Islet of Langerhans (tissue), 1 donor: ENCODE measurements around the gene E4F1.

Source experiments
- FAIRE-seq: peaks from one replicate; lab custom pipeline; 2011; peaks lifted over from hg19 to GRCh38; lab: Jason Lieb, UNC

Gene E4F1

DNA sequence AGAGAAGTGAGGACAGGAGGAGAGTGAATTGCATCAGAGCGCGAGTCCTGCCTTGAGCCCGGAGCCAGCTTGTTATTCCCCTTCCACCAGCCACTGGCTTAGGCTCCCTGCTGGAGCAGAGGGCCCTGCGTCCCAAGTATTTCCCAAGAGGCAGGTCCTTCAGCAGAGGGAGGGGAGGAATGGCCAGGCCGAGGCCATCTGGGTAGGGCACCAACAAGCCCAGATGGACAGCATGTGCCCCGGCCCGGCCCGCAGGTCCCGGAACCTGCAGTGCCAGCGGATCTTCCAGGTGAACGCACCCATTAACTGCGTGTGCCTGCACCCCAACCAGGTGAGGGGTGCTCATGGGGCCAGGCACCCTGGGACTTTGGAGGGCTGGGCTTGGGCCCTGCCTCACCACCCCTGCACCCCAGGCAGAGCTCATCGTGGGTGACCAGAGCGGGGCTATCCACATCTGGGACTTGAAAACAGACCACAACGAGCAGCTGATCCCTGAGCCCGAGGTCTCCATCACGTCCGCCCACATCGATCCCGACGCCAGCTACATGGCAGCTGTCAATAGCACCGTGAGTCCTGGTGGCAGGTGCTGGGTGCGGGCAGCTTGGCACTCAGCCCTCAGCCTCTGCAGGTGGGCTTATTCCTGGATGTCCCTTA lies 16.5 kb upstream of the E4F1 start:
- FAIRE-seq: no peak

DNA sequence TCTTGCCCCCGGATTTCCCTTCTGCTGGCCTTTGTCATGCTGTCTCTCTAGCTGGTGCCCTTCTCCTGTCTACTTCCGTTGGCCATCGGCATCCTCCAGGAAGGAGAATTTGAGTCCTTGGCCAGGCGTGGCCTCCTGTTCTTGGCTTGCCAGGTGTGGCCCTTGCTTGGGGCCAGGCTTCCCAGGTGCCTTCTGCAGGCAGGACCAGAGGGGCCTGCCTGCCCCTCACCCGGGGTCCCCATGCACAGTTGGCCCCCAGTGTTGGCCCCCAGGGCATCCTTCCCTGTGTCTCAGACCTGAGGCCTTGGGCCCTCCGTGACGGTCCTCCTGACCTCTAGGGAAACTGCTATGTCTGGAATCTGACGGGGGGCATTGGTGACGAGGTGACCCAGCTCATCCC lies 15.5 kb upstream of the E4F1 start:
- FAIRE-seq: no peak

DNA sequence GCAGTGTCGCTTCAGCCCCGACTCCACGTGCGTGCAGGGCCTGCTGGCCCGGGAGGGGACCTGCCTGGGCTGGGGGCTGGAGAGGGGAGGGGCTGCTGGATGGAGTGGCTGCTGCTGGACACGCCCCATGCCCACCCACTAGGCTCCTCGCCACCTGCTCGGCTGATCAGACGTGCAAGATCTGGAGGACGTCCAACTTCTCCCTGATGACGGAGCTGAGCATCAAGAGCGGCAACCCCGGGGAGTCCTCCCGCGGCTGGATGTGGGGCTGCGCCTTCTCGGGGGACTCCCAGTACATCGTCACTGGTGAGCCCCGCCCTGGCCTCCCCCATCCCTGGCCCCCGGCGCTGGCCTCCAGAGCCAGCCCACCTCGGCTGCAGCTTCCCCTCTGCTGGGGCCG lies 15.1 kb upstream of the E4F1 start:
- no peak for FAIRE-seq

DNA sequence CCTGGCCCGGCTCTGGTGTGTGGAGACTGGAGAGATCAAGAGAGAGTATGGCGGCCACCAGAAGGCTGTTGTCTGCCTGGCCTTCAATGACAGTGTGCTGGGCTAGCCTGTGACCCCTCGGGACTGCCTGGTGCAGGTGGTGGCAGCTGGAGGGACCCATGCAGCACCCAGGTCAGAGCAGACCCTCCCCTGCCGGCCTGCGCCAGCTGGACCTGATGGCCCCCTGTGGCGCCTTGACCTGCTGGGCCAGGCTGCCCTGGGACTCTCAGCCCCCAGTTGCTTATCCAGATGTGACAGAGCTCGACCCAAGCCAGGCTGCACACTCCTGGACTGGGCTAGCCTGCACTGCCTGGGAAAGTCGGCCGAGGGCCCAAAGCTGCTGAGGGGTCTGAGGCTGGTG lies 14.6 kb upstream of the E4F1 start:
- FAIRE-seq: no peak

DNA sequence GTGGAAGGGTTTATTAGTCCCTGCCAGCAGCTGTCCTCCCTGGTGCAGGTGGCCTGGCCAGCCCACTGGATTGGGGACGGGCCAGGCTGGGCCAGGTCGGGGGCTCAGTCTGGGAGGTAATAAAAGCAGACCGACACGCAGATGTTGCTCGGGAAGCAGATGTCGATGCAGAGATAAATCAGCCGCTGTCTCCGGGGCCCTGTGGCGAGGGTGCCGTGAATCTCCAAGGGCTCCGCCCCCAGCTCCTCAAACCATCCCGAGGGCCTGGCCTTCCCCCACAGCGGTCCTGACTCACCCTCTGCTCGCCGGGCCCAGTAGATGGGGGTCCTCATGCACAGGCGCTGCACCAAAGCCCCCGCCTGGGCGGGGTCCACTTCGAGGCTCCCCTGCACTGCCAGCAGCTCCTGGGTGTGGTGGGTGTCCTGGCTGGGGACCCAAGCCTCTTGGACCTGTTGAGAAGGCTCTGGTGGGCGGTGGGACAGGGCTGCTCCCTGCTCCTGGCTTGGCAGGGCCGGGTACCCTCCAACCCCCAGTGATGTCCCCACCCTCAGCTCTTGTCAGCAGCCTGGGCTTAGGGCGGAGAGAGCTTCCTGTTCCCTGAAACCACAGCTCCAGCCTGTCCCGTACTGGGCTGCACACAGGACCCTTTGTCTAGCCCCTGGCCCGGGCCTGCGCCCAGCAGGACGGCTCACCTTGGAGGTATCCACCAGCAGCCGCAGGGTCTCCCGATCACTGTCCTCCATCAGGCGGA lies 14.0 kb upstream of the E4F1 start:
- FAIRE-seq: no peak

DNA sequence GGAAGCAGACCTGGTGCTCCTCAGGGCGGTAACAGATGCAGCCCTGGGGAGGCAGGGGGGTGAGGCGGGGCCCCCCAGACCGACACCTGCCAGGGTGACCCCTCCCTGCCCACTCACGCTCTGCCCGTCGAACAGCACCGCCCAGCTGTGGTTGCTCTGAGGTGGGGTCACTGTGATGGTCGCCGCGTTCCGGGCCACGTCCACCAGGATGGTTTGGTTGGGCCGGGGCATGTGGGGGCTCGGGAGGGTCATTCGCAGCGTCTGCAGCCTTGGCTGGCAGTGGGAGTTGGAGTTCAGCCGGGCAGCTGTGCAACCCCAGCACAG lies 13.4 kb upstream of the E4F1 start:
- FAIRE-seq: no peak

DNA sequence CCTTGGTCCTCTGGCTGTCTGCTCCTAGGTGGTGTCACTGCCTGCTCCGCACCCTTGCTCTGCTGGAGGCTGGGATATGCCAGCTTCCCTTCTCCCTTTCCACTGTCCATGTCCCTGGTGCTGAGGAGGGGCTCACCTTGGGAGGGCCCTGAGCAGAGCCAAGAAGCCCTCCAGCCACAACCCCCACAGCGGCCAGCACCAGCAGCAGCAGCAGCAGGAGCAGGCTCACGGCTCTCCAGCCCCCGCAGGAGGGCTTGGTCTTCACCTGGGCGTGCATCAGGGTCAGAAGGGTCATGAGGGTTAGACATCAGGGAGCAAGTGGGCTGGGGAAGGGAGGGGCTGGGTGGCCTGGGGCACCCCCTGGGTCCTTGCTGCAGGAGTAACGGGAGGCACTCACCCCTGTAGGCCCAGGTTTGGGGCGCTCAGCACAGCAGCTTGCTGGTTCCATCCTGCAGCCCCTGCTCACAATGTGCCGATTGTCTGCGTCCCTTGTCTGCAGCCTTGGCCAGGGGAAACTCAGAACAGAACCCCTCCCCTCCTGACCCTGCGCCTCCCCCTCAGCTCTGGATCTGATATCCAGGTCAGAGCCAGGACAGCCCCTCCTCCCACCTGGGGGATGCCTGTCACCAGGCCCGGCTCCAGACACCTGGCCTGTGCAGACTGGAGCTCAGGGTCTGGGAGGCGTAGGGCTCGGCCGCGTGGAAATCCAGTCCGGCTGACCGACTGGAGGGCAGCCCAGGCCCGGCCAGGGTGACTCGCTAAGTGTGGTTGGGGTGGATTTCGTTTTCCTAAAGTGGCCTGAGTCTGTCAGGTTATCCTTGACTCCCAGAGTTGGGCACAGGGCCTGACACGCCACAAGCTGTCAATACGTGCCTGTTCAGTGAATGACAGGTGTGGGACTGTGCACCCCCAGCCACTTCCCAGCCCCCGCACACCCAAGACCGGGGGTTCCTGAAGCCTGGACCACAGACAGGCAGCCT lies 12.7 kb upstream of the E4F1 start, which contains the start of gene BRICD5:
TSS of gene BRICD5 (minus strand) at position 478 of the 980 bp plus-strand sequence. CDS start at position 448, 30 bp downstream.
- no peak for FAIRE-seq

DNA sequence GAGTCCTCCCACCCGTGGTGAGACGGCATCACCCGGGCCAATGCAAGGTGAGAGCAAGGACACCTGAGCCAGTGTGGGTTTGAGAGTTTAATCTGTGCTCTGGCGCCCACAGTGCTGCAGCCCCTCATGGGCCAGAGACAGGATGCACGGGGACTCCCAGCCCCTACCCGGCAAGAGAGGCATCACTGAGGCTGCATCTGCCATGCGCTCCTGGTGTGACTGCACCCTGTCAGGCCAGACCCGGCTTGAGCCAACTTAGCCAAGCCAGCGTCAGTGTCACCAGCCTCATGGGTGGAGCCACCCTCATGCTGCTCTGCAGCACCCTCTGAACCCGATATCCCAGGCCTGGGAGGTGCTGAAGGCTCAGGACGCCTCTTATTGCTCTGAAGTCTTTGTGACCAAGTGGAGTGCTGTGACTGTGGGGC lies 11.5 kb upstream of the E4F1 start:
- no peak for FAIRE-seq

DNA sequence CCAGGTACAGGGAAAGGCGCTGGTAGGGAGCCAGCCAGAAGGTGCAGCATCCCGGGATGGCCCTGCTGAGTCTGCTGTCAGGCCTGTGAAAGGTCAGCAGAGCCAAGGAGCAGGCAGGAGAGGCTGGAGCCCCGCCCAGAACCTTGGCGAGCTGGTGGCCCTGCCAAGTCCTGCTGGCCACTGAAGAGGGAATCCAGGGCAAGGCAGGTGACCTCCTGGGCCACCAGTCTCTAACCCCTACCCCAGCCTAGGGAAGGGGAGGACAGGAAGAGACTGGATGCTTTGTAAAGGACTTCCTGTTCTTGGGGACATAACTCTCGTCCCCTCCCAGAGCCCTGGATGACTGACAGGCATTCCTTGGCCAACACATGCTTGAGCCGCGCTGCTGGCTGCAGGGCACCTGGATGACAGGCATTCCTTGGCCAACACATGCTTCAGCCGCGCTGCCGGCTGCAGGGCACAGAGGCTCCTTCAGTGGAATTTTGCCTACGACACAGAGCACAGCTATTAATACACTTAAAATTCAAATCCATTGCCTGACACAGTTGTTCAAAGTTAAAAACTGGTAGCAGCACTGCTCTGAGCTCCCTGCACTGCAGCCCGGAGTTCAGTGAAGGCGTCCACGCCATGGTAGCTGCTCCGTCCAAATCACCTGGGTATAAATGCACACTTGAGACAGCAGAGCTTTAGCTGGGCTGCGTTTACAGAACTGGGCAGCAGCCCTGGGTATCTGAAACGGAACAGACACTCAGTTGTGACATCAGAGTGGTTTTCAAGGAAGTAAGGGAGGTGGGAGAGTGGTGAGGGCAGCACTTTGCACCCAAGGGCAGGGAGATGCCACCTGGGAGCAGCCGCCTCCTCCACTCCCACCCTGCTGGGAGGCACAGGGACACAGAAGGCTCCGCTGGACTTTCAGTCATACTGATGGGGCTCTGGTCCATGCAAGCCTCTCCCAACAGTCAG lies 10.7 kb upstream of the E4F1 start:
- no peak for FAIRE-seq

DNA sequence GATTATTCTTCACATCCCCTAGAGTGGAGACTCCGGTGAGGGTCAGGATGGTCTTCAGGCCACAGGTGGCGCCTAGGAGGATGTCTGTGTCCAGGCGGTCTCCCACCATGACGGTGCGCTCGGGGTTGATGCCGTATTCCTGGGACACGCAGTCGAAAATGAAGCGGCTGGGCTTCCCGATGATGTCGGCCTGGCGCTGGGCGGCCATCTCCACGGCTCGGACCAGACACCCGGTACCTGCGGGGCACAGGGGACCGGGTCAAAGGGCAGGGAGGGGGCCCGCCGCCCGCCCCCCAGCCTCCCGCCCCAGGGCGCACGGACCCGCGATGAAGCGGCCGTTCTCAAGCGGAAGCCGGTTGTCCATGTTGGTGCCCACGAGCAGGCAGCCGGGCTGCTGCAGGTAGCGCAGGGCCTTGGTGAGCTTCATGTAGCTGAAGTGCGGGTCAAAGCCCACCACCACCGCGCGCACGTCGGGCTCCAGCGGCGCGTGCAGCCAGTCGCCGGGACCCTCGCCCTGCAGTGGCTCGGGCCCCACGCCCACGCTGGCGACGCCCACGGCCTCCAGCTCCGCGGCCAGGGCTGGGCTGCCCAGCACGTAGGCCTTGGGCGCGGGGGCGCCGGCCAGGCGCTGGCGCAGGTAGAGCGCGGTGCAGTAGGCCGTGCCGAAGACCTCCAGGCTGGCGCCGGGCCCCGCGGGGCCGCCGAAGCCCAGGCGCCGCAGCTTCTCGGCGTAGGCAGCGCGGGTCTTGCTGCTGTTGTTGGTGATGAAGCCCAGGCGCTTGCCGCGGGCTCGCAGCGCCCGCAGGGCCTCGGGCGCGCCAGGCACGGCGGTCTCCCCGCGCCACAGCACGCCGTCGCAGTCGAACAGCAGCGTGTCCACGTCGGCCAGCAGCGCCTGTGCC lies 9.3 kb upstream of the E4F1 start:
- no peak for FAIRE-seq

DNA sequence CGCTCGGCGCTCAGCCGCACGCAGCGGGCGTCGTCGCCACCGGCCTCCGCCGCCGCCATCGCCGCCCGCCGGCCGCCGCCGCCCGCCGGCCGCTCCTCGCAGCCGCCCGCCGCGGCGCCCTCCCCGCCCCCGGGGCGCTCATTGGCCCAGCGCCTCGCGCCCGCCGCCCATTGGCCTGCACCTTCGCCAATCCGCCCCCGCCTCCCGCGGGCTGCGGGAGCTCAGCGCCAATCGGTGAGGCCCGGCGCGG lies 8.7 kb upstream of the E4F1 start, which contains the start of gene PGP:
TSS of gene PGP (minus strand) at position 122 of the 250 bp plus-strand sequence. CDS start at position 59, 63 bp downstream.
- FAIRE-seq: no peak

DNA sequence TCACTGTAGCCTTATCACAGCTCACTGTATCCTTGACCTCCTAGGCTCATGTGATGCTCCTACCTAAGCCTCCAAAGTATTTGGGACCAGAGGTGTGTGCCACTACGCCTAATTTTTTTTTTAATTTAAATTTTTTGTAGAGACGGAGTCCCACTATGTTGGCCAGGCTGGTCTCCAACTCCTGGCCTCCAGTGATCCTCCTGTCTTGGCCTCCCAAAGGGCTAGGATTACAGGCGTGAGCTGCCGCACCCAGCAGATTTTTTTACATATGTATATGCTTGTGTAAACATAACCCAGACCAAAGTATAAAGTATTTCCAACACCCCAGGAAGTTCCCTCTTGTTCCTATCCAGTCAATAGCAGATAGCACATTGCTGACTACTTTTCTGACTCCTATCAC lies 7.1 kb upstream of the E4F1 start:
- no peak for FAIRE-seq

DNA sequence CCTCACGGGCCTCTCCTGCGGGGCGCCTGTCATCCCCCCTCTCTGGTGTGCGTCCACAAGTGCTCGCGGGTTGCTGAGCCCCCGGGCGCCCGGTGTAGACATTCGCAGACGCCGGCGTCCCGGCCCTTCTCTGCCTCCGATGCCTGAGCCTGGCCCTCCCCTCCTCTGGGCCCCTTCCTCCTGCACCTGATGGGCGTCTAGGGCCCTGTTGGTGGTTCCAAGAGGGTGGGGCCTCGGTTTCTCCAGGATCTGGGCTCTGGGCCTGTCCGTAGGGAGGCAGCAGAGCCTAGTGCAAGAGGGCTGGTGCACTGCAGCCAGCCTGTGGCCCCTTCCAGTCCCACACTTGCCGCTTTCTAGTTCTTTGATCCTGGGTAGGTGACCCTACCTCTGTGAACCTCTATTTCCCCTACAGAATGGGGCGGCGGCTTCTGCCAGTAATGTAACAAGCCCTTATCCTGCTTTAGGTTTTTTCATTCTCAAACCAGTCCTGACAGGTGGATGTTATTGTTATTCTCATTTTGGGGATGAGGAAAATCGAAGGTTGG lies 623 bp downstream of the E4F1 start:
- FAIRE-seq: no peak

DNA sequence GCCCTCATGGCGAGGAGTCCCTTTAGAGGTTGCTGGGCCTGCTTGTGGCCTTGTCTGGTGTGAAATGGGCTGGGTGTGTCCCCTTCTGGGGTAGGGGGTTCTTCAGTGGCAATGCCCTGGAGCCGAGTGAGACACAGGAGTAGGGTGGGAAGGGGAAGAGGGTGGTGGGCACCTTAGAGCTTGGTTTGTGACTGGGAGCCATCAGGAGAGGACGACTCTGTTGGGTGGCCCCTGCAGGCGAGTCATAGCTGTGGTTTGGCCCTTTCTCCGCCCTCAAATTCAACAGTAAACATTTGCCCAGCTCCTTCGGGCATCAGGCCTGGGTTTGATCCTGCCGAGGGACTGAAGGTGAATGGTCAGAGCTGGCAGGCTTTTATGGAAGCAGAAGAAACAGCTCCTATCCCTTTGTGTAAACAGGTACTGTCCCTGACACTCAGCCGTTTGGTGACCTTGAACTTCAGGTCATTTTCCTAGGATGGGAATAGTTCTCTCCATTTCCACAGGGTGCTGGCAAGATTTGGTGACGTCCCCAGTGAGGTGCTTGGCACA lies 2.9 kb downstream of the E4F1 start:
- no peak for FAIRE-seq

DNA sequence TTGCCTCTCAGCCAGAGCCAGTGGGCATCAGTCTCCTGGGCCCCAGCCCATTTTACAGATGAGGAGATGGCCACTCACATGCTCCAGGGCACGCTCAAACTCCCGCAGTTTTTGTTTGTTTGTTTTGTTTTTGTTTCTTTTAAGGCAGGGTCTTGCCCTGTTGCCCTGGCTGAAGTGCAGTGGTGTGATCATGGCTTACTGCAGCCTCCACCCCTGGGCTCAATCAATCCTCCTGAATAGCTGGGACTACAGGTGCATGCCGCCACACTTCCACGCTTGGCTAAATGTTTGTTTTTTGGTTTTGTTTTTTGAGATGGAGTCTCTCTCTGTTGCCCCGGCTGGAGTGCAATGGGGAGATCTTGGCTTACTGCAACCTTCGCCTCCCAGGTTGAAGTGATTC lies 3.5 kb downstream of the E4F1 start:
- FAIRE-seq: no peak

DNA sequence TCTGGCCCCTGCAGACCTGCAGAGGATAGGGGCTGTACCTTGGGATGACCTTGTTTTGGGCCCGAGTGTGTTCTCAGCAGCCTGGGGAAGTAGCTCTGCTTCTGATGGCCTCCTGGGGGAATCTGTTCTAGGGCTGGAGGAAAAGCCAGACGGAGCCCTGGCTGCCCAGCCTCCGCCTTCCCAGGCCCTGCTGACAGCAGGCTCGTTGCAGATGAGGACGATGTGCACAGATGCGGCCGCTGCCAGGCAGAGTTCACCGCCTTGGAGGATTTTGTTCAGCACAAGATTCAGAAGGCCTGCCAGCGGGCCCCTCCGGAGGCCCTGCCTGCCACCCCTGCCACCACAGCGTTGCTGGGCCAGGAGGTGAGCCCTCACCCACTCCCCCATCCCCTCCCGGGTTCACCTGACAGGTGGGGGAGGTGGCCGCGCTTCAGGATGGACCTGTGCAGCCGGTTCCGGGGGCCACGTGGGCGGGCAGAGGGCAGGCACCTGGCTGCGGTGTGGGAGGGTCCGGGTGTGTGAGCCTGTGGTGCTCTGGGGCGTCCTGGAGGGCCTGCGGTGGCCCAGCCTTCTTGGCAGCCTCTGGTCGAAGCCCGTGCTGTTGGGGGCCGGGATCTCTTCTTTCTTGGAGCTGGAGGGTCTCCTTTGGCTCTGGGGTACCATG lies 4.9 kb downstream of the E4F1 start:
- FAIRE-seq: no peak

DNA sequence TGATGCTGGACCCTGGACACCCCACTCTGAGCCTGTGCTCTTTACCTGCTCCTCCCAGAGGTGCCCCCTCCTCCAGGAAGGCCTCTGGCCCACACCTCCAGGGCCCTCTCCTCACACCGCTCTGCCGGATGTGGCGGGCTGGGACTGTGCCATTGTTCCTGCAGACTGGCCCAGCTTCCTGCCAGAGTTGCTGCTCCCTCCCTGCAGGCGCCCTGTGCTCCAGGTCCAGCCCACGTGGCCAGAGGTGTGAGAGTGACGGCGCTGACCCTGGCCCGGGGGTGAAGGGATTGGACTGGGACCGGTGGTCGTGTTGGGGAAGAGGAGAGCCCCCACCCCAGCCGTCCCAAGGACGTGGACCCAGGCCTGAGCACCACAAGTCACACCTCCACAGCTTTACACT lies 5.7 kb downstream of the E4F1 start:
- no peak for FAIRE-seq

DNA sequence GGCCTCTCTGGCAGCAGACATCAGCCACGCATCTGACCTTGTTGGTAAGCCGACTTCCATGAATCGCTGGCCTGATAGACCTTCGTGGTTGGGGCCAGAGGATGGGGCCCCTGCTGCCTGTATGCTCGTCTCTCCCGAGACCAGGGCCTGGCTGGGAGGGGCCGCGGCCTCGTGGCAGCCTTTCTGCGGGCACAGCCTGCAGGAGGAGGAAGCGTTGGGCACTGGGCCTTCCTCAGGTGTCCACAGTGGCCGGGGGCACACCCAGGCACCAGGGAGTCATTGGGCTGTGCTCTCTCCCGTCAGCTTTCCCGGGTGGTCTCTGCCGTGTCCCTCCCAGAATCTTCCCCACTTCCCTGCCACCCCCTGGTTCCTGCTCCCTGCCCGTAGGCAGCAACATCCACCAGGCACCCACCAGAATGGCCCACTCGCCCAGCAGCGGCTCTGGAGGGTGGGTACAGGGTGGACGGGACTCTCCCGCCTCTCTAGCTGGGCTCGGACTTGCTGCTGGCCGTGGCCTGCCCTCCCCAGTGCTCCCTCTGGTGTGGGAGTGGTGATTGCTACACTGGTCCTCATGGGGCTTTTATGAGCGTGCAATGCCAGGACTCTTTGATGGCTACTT lies 6.3 kb downstream of the E4F1 start:
- FAIRE-seq: no peak

DNA sequence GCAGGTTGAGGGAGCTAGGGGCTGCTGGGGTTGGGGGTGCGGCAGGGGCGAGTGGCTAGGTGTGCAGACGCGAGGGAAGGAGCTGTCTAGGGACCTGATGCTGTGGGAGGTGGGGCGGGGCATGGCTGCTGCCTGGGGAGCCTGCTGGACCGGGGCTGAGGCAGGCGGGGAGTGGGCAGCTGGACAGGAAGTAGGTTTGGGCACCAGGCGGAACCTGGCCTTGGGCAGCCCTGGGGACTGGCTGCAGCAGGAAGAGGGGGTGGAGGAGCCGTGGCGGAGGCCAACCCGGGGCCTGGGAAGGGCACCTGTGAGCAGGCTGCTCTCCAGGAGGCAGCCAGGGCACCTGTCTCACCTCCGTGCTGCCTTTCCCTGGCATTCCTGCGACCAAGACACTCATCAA lies 7.0 kb downstream of the E4F1 start:
- no peak for FAIRE-seq
